IgD-negative memory B cell (primary cell): Measurements from ENCODE around the gene NBPF4. TPM values are rescaled to one million over a fixed set of nuclear protein-coding genes. Genes with fewer than 3 reads are reported as not detected.
A peak's percentile ranks its signal among the peaks of the same experiment; 100 is the strongest.
"Not testable (repeated sequence)": the region's sequence is repeated elsewhere in the genome, so short reads cannot be mapped to it uniquely, and the experiment has no call there.

Experiments
- H3K27ac Mint-ChIP-seq, 3 donors: one replicate each; pipeline ENCODE4 v1.8.0; 2020 to 2022; ENCODE audit warnings: mild to moderate bottlenecking in 3 of 3, mixed read lengths in 3 of 3, moderate library complexity in 1 of 3
- H3K27me3 Mint-ChIP-seq: one replicate; pipeline ENCODE4 v1.8.0; 2021; ENCODE audit warnings: mixed read lengths
- H3K36me3 Mint-ChIP-seq: one replicate; pipeline ENCODE4 v1.8.0; 2020; ENCODE audit warnings: mild to moderate bottlenecking, mixed read lengths
- H3K4me1 Mint-ChIP-seq, 3 donors: one replicate each; pipeline ENCODE4 v1.8.0; 2020 to 2022; ENCODE audit warnings: mixed read lengths in 3 of 3, mild to moderate bottlenecking in 1 of 3
- H3K4me3 Mint-ChIP-seq, 4 donors: one replicate each; pipeline ENCODE4 v1.8.0; 2020 to 2022; ENCODE audit warnings: mild to moderate bottlenecking in 4 of 4, mixed read lengths in 4 of 4, moderate library complexity in 3 of 4
- H3K9me3 Mint-ChIP-seq, 3 donors: one replicate each; pipeline ENCODE4 v1.8.0; 2020 to 2021; ENCODE audit warnings: mixed read lengths in 3 of 3, mild to moderate bottlenecking in 1 of 3
- polyA plus RNA-seq: library from polyadenylated mRNA; unstranded; fragments of 300-500 nt; fragmentation: Illumina TruSeq; gene quantifications from one replicate; pipeline ENCODE4 v1.2.3, GENCODE V29; 2021

NBPF4 gene
- polyA plus RNA-seq, 1 donor from 2014 or later, result 0.38 TPM

GRCh38 chr1:108217515-108218174 is 26.2 kb downstream of the NBPF4 start:
- not testable (repeated sequence) for H3K27me3 Mint-ChIP-seq, H3K4me1 Mint-ChIP-seq, H3K36me3 Mint-ChIP-seq, H3K4me3 Mint-ChIP-seq, H3K27ac Mint-ChIP-seq, H3K9me3 Mint-ChIP-seq

GRCh38 chr1:108217007-108217406 is 26.9 kb downstream of the NBPF4 start:
- H3K4me3 Mint-ChIP-seq, H3K27ac Mint-ChIP-seq, H3K4me1 Mint-ChIP-seq, H3K27me3 Mint-ChIP-seq, H3K9me3 Mint-ChIP-seq, H3K36me3 Mint-ChIP-seq: not testable (repeated sequence)

GRCh38 chr1:108216028-108216890 is 27.6 kb downstream of the NBPF4 start:
- H3K27me3 Mint-ChIP-seq, H3K27ac Mint-ChIP-seq, H3K4me3 Mint-ChIP-seq, H3K9me3 Mint-ChIP-seq, H3K4me1 Mint-ChIP-seq, H3K36me3 Mint-ChIP-seq: not testable (repeated sequence)

GRCh38 chr1:108214641-108215465 is 29.0 kb downstream of the NBPF4 start:
- not testable (repeated sequence) for H3K27ac Mint-ChIP-seq, H3K4me1 Mint-ChIP-seq, H3K4me3 Mint-ChIP-seq, H3K9me3 Mint-ChIP-seq, H3K36me3 Mint-ChIP-seq
- H3K27me3 Mint-ChIP-seq, result peaks cover 15% of the 10 kb centered on the region

- Mint-ChIP-seq H3K27ac (no peak overlapping the region), H3K27me3 (peaks cover 30% of the 10 kb centered on the region), H3K36me3 (no peaks in the 10 kb centered on the region), H3K4me3 (no peak overlapping the region), H3K9me3 (no peaks in the 10 kb centered on the region), H3K4me1 (peaks cover 0 to 8% (median 0%) of the 10 kb centered on the region in 3 donors)
These were observed 32.9 kb downstream of the NBPF4 start for GRCh38 chr1:108211014-108211413.

GRCh38 chr1:108209456-108210108 is 34.3 kb downstream of the NBPF4 start:
- Mint-ChIP-seq H3K36me3 (no peaks in the 10 kb centered on the region), H3K4me1 (peaks cover 0 to 7% (median 0%) of the 10 kb centered on the region in 3 donors), H3K4me3 (no peak overlapping the region), H3K27me3 (peaks cover 28% of the 10 kb centered on the region), H3K27ac (no peak overlapping the region), H3K9me3 (no peaks in the 10 kb centered on the region)

GRCh38 chr1:108208724-108209446 is 35.0 kb downstream of the NBPF4 start:
- peaks cover 31% of the 10 kb centered on the region for H3K27me3 Mint-ChIP-seq

GRCh38 chr1:108203582-108203981 is 40.3 kb downstream of the NBPF4 start:
- H3K36me3 Mint-ChIP-seq, H3K9me3 Mint-ChIP-seq: not testable (repeated sequence)
- H3K27me3 Mint-ChIP-seq, result peaks cover 11% of the 10 kb centered on the region
- H3K4me1 Mint-ChIP-seq, result peaks cover 6 to 19% (median 17%) of the 10 kb centered on the region in 3 donors
- peak overlapping the region in 1 of 3 donors; percentile 72 for H3K27ac Mint-ChIP-seq
- peak overlapping the region in 1 of 4 donors; percentile 50 for H3K4me3 Mint-ChIP-seq

More at GRCh38 chr1:108208724-108209446, 35.0 kb downstream of the NBPF4 start:
- Mint-ChIP-seq H3K27ac (no peak overlapping the region), H3K9me3 (peaks cover 0 to 2% (median 0%) of the 10 kb centered on the region in 3 donors), H3K4me1 (peaks cover 0 to 7% (median 0%) of the 10 kb centered on the region in 3 donors), H3K36me3 (no peaks in the 10 kb centered on the region), H3K4me3 (no peak overlapping the region)

- H3K27ac Mint-ChIP-seq, result no peak overlapping the region
- H3K4me3 Mint-ChIP-seq, result peak overlapping the region in 1 of 4 donors; percentile 95
- H3K4me1 Mint-ChIP-seq, result peaks cover 14 to 27% (median 20%) of the 10 kb centered on the region in 3 donors
- no peaks in the 10 kb centered on the region for H3K36me3 Mint-ChIP-seq
- peaks cover 0 to 3% (median 0%) of the 10 kb centered on the region in 3 donors for H3K9me3 Mint-ChIP-seq
- peaks cover 3% of the 10 kb centered on the region for H3K27me3 Mint-ChIP-seq
These were observed 42.2 kb downstream of the NBPF4 start for GRCh38 chr1:108201687-108202086.

GRCh38 chr1:108200687-108201051 is 43.2 kb downstream of the NBPF4 start:
- H3K36me3 Mint-ChIP-seq, result no peaks in the 10 kb centered on the region
- H3K27me3 Mint-ChIP-seq, result peaks cover 3% of the 10 kb centered on the region
- peak overlapping the region; percentile 57 to 93 (median 82) for H3K27ac Mint-ChIP-seq
- peak overlapping the region; percentile 91 to 95 (median 92) for H3K4me3 Mint-ChIP-seq
- H3K9me3 Mint-ChIP-seq, result peaks cover 0 to 3% (median 0%) of the 10 kb centered on the region in 3 donors
- peaks cover 14 to 30% (median 20%) of the 10 kb centered on the region in 3 donors for H3K4me1 Mint-ChIP-seq

GRCh38 chr1:108199781-108200686 is 43.8 kb downstream of the NBPF4 start, which contains the start of gene SLC25A24:
Gene SLC25A24, minus strand, starts transcription at chr1:108200343. Its CDS starts 205 bp downstream, at chr1:108200138.
- Mint-ChIP-seq H3K36me3 (peaks cover 3% of the 10 kb centered on the region), H3K4me3 (peak within 1 kb of the TSS; percentile 91 to 95 (median 92)), H3K4me1 (peaks cover 14 to 32% (median 20%) of the 10 kb centered on the region in 3 donors), H3K9me3 (peaks cover 0 to 3% (median 0%) of the 10 kb centered on the region in 3 donors), H3K27me3 (peaks cover 3% of the 10 kb centered on the region), H3K27ac (peak within 1 kb of the TSS; percentile 82 to 95 (median 89))

- H3K27ac Mint-ChIP-seq, result peak overlapping the region; percentile 81 to 95 (median 89)
- peak overlapping the region; percentile 91 to 95 (median 92) for H3K4me3 Mint-ChIP-seq
- peaks cover 0 to 3% (median 0%) of the 10 kb centered on the region in 3 donors for H3K9me3 Mint-ChIP-seq
- peaks cover 3% of the 10 kb centered on the region for H3K27me3 Mint-ChIP-seq
- peaks cover 14 to 34% (median 23%) of the 10 kb centered on the region in 3 donors for H3K4me1 Mint-ChIP-seq
- H3K36me3 Mint-ChIP-seq, result peaks cover 5% of the 10 kb centered on the region
These were observed 44.6 kb downstream of the NBPF4 start for GRCh38 chr1:108199201-108199691.

GRCh38 chr1:108194051-108194450 is 49.8 kb downstream of the NBPF4 start:
- Mint-ChIP-seq H3K27me3 (no peaks in the 10 kb centered on the region), H3K4me3 (peak overlapping the region in 1 of 4 donors; percentile 26), H3K27ac (peak overlapping the region in 2 of 3 donors; percentile 18 to 50), H3K9me3 (peaks cover 0 to 6% (median 3%) of the 10 kb centered on the region in 3 donors), H3K4me1 (peaks cover 20 to 43% (median 29%) of the 10 kb centered on the region in 3 donors), H3K36me3 (peaks cover 9% of the 10 kb centered on the region)
